SH-SY5Y (cell line): ENCODE results near the gene TMEM192.

Experiments used
- GATA2 ChIP-seq: IDR thresholded peaks from 2 replicates; pipeline ENCODE4 v1.6.1; 2011; ENCODE audit warnings: mild to moderate bottlenecking, low read depth, low read length
- GATA3 ChIP-seq: IDR thresholded peaks from 2 replicates; pipeline ENCODE4 v1.6.1; 2011; ENCODE audit warnings: low read depth, mild to moderate bottlenecking, low read length, moderate library complexity

The TMEM192 gene

GRCh38 chr4:165048170-165048569, 64.5 kb downstream of the TMEM192 start:
- no peak for TF ChIP-seq GATA2
- no peak for TF ChIP-seq GATA3

GRCh38 chr4:165031436-165032211, 81.0 kb downstream of the TMEM192 start, which contains the start of gene TRIM60:
Gene TRIM60 (plus strand): TSS chr4:165031999. CDS start chr4:165040073, 8,074 bp downstream.
- no peak for TF ChIP-seq GATA2
- no peak for TF ChIP-seq GATA3

- TF ChIP-seq GATA3, result no peak
- no peak for TF ChIP-seq GATA2
Observed at GRCh38 chr4:165027762-165028402, 84.8 kb downstream of the TMEM192 start.
